Hepatocyte (in vitro differentiated cells): ENCODE data around the gene MARK2.

Experiments
- EZH2 ChIP-seq: fragments of 200-600 bp; sonication (generic); IDR thresholded peaks from 2 replicates; pipeline ENCODE4 v1.6.1; 2016; ENCODE audit warnings: antibody characterized with exemption, mild to moderate bottlenecking, borderline replicate concordance
- EZH2phosphoT487 ChIP-seq: fragments of 200-600 bp; sonication (generic); IDR thresholded peaks from one replicate; pipeline ENCODE4 v1.6.1; 2018; ENCODE audit warnings: antibody characterized with exemption, mild to moderate bottlenecking, low read depth, moderate library complexity; ENCODE audit not compliant: unreplicated experiment, severe bottlenecking
- TF ChIP-seq, protein P1 (sequence below): fragments of 200-600 bp; sonication (generic); IDR thresholded peaks from 2 replicates; pipeline ENCODE4 v1.5.1; 2016; ENCODE audit warnings: antibody characterized with exemption, mild to moderate bottlenecking; ENCODE audit not compliant: poor library complexity

DNA sequence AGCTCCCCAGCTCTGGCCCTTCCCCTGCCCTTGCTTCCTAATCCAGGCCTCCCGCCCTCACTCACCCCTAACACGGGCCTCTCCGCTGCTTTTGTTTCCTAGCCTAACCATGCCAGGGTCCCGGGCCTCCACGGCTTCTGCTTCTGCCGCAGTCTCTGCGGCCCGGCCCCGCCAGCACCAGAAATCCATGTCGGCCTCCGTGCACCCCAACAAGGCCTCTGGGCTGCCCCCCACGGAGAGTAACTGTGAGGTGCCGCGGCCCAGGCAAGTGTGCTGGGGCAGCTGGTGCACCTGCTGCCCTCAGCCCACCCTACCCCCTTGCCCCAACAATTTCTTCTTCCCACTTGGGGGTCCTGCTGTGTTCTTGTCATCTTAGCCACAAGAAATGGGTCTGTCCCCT, 65.0 kb downstream of the MARK2 start:
- TF ChIP-seq, protein P1, sequence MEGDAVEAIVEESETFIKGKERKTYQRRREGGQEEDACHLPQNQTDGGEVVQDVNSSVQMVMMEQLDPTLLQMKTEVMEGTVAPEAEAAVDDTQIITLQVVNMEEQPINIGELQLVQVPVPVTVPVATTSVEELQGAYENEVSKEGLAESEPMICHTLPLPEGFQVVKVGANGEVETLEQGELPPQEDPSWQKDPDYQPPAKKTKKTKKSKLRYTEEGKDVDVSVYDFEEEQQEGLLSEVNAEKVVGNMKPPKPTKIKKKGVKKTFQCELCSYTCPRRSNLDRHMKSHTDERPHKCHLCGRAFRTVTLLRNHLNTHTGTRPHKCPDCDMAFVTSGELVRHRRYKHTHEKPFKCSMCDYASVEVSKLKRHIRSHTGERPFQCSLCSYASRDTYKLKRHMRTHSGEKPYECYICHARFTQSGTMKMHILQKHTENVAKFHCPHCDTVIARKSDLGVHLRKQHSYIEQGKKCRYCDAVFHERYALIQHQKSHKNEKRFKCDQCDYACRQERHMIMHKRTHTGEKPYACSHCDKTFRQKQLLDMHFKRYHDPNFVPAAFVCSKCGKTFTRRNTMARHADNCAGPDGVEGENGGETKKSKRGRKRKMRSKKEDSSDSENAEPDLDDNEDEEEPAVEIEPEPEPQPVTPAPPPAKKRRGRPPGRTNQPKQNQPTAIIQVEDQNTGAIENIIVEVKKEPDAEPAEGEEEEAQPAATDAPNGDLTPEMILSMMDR = no peak
- TF ChIP-seq EZH2 = no peak
- no peak for TF ChIP-seq EZH2phosphoT487
